PC-9 (cell line): ENCODE data around the gene SGIP1. TPM values are rescaled to one million over a fixed set of nuclear protein-coding genes. Genes with fewer than 3 reads are reported as not detected.

Experiments used
- BruUV-seq: library from RNA; stranded (reverse); fragments of 400-500 nt; replicated peaks from 2 replicates; lab custom pipeline; 2021; lab: Mats Ljungman, UMichigan
- CTCF ChIA-PET: fragments of 300-600 bp; sonication (Branson Sonifier 250); formaldehyde crosslinking; loops from one replicate; lab custom pipeline; 2022; ENCODE audit warnings: antibody characterized with exemption; lab: Charles Lee
- POLR2A ChIA-PET: fragments of 300-600 bp; sonication (Branson Sonifier 250); formaldehyde crosslinking; loops from one replicate; lab custom pipeline; 2022; ENCODE audit warnings: antibody characterized with exemption; ENCODE audit not compliant: unreplicated experiment; lab: Charles Lee
- DNase-seq, 2 experiments: peaks; one replicate each; pipeline versions ENCODE4 v3.0.0 to v3.0.0-alpha.2; 2015 to 2022; ENCODE audit warnings: mixed read lengths in 1 of 2
- H2AFZ ChIP-seq: fragments of 200-600 bp; sonication (generic); 2 replicates; pipeline ENCODE4 v1.8.1; 2017; ENCODE audit warnings: antibody characterized with exemption
- H3F3A ChIP-seq: fragments of 200-600 bp; sonication (generic); 2 replicates; pipeline ENCODE4 v1.8.1; 2017; ENCODE audit warnings: antibody characterized with exemption, mild to moderate bottlenecking, low read depth; ENCODE audit not compliant: insufficient read depth
- H3K27ac ChIP-seq: fragments of 200-600 bp; sonication (generic); 2 replicates; pipeline ENCODE4 v1.6.1; 2016; ENCODE audit warnings: mixed run types
- H3K27me3 ChIP-seq: fragments of 200-600 bp; sonication (generic); 2 replicates; pipeline ENCODE4 v1.6.1; 2016; ENCODE audit warnings: low read depth, mixed run types; ENCODE audit not compliant: insufficient read depth
- H3K36me3 ChIP-seq: fragments of 200-600 bp; sonication (generic); 2 replicates; pipeline ENCODE4 v1.6.1; 2016; ENCODE audit warnings: low read depth, mixed run types
- H3K4me1 ChIP-seq: fragments of 200-600 bp; sonication (generic); replicated peaks from 2 replicates; pipeline ENCODE4 v1.6.1; 2016; ENCODE audit warnings: mixed run types; ENCODE audit not compliant: insufficient read depth
- H3K4me2 ChIP-seq: fragments of 200-600 bp; sonication (generic); 2 replicates; pipeline ENCODE4 v1.6.1; 2017; ENCODE audit warnings: mixed run types
- H3K4me3 ChIP-seq: fragments of 200-600 bp; sonication (generic); 2 replicates; pipeline ENCODE4 v1.6.1; 2016; ENCODE audit warnings: mixed run types
- H3K79me2 ChIP-seq: fragments of 200-600 bp; sonication (generic); 2 replicates; pipeline ENCODE4 v1.6.1; 2017; ENCODE audit warnings: low read depth, mixed run types
- H3K9me2 ChIP-seq: fragments of 200-600 bp; sonication (generic); 2 replicates; pipeline ENCODE4 v1.8.1; 2017; ENCODE audit warnings: mild to moderate bottlenecking; ENCODE audit not compliant: insufficient read depth
- H3K9me3 ChIP-seq: fragments of 200-600 bp; sonication (generic); 2 replicates; pipeline ENCODE4 v1.8.1; 2016; ENCODE audit warnings: low read depth; ENCODE audit not compliant: insufficient read depth
- H4K20me1 ChIP-seq: fragments of 200-600 bp; sonication (generic); 2 replicates; pipeline ENCODE4 v1.8.1; 2017; ENCODE audit not compliant: insufficient read depth
- CTCF ChIP-seq: fragments of 200-600 bp; sonication (generic); conservative IDR thresholded peaks from 2 replicates; pipeline ENCODE4 v1.6.1; 2017; ENCODE audit warnings: mixed run types, antibody characterized with exemption, mild to moderate bottlenecking, moderate library complexity
- EZH2 ChIP-seq: fragments of 200-600 bp; sonication (generic); IDR thresholded peaks from 2 replicates; pipeline ENCODE4 v1.8.0; 2017; ENCODE audit warnings: antibody characterized with exemption, low read depth
- intact Hi-C: fragments of 100-400 bp; cut with micrococcal nuclease; formaldehyde crosslinking; loops from one replicate; pipeline ENCODE4 v1.10.0; 2022; ENCODE audit not compliant: unreplicated experiment
- total RNA-seq: library from RNA; stranded (reverse); gene quantifications from 2 replicates; pipeline ENCODE4 v1.2.3, GENCODE V29; 2021

The SGIP1 gene
- total RNA-seq, 1 experiment from 2014 or later, result not detected

GRCh38 chr1:66549017-66549416 lies 15.1 kb downstream of the SGIP1 start:
- Histone ChIP-seq H3K27ac (no peak overlapping the region), H3K79me2 (no peaks in the 10 kb centered on the region), H3K4me3 (no peak overlapping the region), H4K20me1 (no peaks in the 10 kb centered on the region), H3K4me2 (no peak overlapping the region), H3K9me2 (no peaks in the 10 kb centered on the region), H3K4me1 (peaks cover 2% of the 10 kb centered on the region), H2AFZ (no peak overlapping the region), H3F3A (no peaks in the 10 kb centered on the region), H3K9me3 (no peaks in the 10 kb centered on the region), H3K27me3 (no peaks in the 10 kb centered on the region), H3K36me3 (no peaks in the 10 kb centered on the region)
- TF ChIP-seq CTCF, result no peak
- TF ChIP-seq EZH2, result no peak
- BruUV-seq, result no TSS peak
- ChIA-PET CTCF (no interaction called here), POLR2A (no interaction called here)
- intact Hi-C loops, result no loop called here
- DNase-seq, result no peak

- Histone ChIP-seq H3K4me1 (no peaks in the 10 kb centered on the region), H3K4me2 (no peak overlapping the region), H3K4me3 (no peak overlapping the region), H3K9me2 (no peaks in the 10 kb centered on the region), H3K27ac (no peak overlapping the region), H2AFZ (no peak overlapping the region), H3K27me3 (no peaks in the 10 kb centered on the region), H4K20me1 (no peaks in the 10 kb centered on the region), H3K79me2 (no peaks in the 10 kb centered on the region), H3F3A (no peaks in the 10 kb centered on the region), H3K9me3 (no peaks in the 10 kb centered on the region), H3K36me3 (no peaks in the 10 kb centered on the region)
- POLR2A ChIA-PET, result no interaction called here
- BruUV-seq, result no TSS peak
- no peak for DNase-seq
- intact Hi-C loops, result no loop called here
- TF ChIP-seq CTCF (no peak), EZH2 (no peak)
- CTCF ChIA-PET, result no interaction called here
Observed at GRCh38 chr1:66550243-66550642, 16.3 kb downstream of the SGIP1 start.

GRCh38 chr1:66552287-66552686 lies 18.3 kb downstream of the SGIP1 start:
- DNase-seq, result no peak
- ChIA-PET CTCF (no interaction called here), POLR2A (no interaction called here)

More at GRCh38 chr1:66552287-66552686, 18.3 kb downstream of the SGIP1 start:
- no peaks in the 10 kb centered on the region for H3K9me2 ChIP-seq
- H3K27me3 ChIP-seq, result no peaks in the 10 kb centered on the region
- H4K20me1 ChIP-seq, result no peaks in the 10 kb centered on the region
- no TSS peak for BruUV-seq
- intact Hi-C loops, result no loop called here
- H3F3A ChIP-seq, result no peaks in the 10 kb centered on the region
- no peaks in the 10 kb centered on the region for H3K79me2 ChIP-seq
- no peaks in the 10 kb centered on the region for H3K9me3 ChIP-seq
- H2AFZ ChIP-seq, result no peak overlapping the region
- H3K27ac ChIP-seq, result no peak overlapping the region
- TF ChIP-seq CTCF (no peak), EZH2 (no peak)
- no peaks in the 10 kb centered on the region for H3K4me1 ChIP-seq
- no peak overlapping the region for H3K4me2 ChIP-seq
- no peak overlapping the region for H3K4me3 ChIP-seq
- no peaks in the 10 kb centered on the region for H3K36me3 ChIP-seq
